Thoracic aorta (tissue), 2 donors: ENCODE data around the gene GAB4. TPM values are rescaled to one million over a fixed set of nuclear protein-coding genes. Genes with fewer than 3 reads are reported as not detected.

Experiments used
- ATAC-seq: fragments of 150-250 bp; one replicate; pipeline ENCODE4 v1.8.0; 2017; ENCODE audit warnings: low read depth; ENCODE audit not compliant: insufficient number of reproducible peaks, low FRiP score
- DNase-seq: peaks from one replicate; pipeline ENCODE4 v3.0.0-alpha.2; 2020; ENCODE audit warnings: low spot score
- H3K27ac ChIP-seq, 2 donors: fragments of 200-600 bp; sonication (generic); 1 replicate in 1 of 2; 2 replicates in 1 of 2; pipeline ENCODE4 v1.5.1; 2016; ENCODE audit warnings: mild to moderate bottlenecking in 2 of 2, moderate library complexity in 2 of 2
- H3K27me3 ChIP-seq: fragments of 200-600 bp; sonication (generic); replicated peaks from 2 replicates; pipeline ENCODE4 v1.6.0; 2016; ENCODE audit warnings: mild to moderate bottlenecking; ENCODE audit not compliant: insufficient read depth
- H3K36me3 ChIP-seq: fragments of 200-600 bp; sonication (generic); one replicate; pipeline ENCODE4 v1.5.1; 2016
- H3K4me1 ChIP-seq, 2 donors: fragments of 200-600 bp; sonication (generic); 1 replicate in 1 of 2; 2 replicates in 1 of 2; pipeline versions ENCODE4 v1.5.1 to v1.6.0; 2016; ENCODE audit warnings: low read depth in 2 of 2, mild to moderate bottlenecking in 1 of 2; ENCODE audit not compliant: control insufficient read depth in 1 of 2
- H3K4me3 ChIP-seq: fragments of 200-600 bp; sonication (generic); 2 replicates; pipeline ENCODE4 v1.5.1; 2016; ENCODE audit warnings: mild to moderate bottlenecking
- H3K9me3 ChIP-seq: fragments of 200-600 bp; sonication (generic); 2 replicates; pipeline ENCODE4 v1.5.1; 2016
- CTCF ChIP-seq: fragments of 200-600 bp; sonication (generic); IDR thresholded peaks from one replicate; pipeline ENCODE4 v1.5.1; 2019; ENCODE audit warnings: antibody characterized with exemption
- total RNA-seq, 2 donors: library from RNA; depleted of rRNA; stranded (reverse); fragments of >200 nt; gene quantifications; one replicate each; pipeline versions ENCODE4 v1.1.0 to v1.2.3, GENCODE V29; 2016

The GAB4 gene
- total RNA-seq, 2 donors from 2014 or later = not detected

- no peak overlapping the region for H3K4me3 ChIP-seq
- H3K9me3 ChIP-seq = no peaks in the 10 kb centered on the region
- no peak for TF ChIP-seq CTCF
- H3K4me1 ChIP-seq = no peaks in the 10 kb centered on the region
- H3K27me3 ChIP-seq = no peaks in the 10 kb centered on the region
- no peak for ATAC-seq
- no peak for DNase-seq
- no peak overlapping the region for H3K27ac ChIP-seq
- no peaks in the 10 kb centered on the region for H3K36me3 ChIP-seq
These were observed 94.0 kb downstream of the GAB4 start for GRCh38 chr22:16914006-16914405.

GRCh38 chr22:16912281-16912680, 95.7 kb downstream of the GAB4 start:
- Histone ChIP-seq H3K4me3 (no peak overlapping the region), H3K27me3 (no peaks in the 10 kb centered on the region), H3K4me1 (no peaks in the 10 kb centered on the region), H3K36me3 (no peaks in the 10 kb centered on the region), H3K27ac (no peak overlapping the region), H3K9me3 (no peaks in the 10 kb centered on the region)
- no peak for TF ChIP-seq CTCF
- no peak for ATAC-seq
- DNase-seq = no peak

Other genes starting within 250 kb of the GAB4 start
- gene XKR3, start 182.8 kb downstream of the GAB4 start, total RNA-seq = not detected
- gene IL17RA, start 76.8 kb upstream of the GAB4 start, total RNA-seq = 10 to 100 TPM; 28.4 to 34.1 TPM
- gene TMEM121B, start 113.1 kb upstream of the GAB4 start, total RNA-seq = 1 to 10 TPM; 1.1 to 2.0 TPM
- gene HDHD5, start 151.1 kb upstream of the GAB4 start, total RNA-seq = 10 to 100 TPM; 32.6 to 50.1 TPM
- 10 to 100 TPM; 25.7 to 31.3 TPM for gene ADA2, start 211.2 kb upstream of the GAB4 start, total RNA-seq